ENCODE data around the gene BHLHE41.

The BHLHE41 gene

GRCh38 chr12:26133521-26133920 lies 8.7 kb upstream of the BHLHE41 start:
- DNase-seq, result no peak

DNA sequence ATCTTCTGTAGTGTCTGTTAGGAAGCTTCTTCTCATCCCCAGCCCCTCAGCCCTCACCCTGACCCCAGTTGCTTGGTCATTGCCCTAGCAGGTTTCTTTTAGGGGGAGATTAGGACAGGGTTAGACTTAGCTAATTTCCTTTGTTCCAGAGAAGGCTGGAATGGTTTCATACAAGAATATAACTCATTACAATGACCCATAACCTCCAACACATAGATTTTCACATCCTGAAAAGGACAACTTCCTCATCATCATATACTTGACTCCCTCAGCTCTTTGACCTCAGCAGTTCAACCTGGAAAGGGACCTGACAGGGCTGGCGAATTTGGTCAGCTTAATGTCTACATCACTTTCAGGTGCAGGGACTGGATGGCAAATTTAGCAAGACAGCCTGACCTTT lies 8.0 kb upstream of the BHLHE41 start:
- DNase-seq, result no peak

- no peak for DNase-seq
These were observed 7.1 kb upstream of the BHLHE41 start for GRCh38 chr12:26131936-26132335.

DNA sequence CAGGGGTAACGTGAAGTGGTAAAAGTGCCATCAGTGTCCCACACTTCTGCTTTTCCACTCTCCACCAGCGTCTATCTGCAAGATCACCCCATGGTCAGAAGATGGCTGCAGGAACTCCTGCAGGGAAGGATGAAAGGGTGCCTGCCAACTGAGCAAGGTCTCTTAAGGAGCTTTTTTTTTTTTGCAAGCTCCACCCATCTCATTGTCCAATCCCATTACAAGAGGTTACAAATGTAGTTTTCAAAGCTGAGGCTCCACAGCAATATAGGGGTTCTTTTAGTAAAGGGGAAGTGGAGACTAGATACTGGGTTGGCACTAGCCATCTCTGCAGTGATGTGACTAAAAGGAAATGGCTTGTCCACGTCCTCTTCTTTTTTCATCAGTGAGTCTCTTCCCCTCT lies 5.9 kb upstream of the BHLHE41 start:
- no peak for DNase-seq

- no peak for DNase-seq
These were observed 3.3 kb upstream of the BHLHE41 start for GRCh38 chr12:26128168-26128567.

DNA sequence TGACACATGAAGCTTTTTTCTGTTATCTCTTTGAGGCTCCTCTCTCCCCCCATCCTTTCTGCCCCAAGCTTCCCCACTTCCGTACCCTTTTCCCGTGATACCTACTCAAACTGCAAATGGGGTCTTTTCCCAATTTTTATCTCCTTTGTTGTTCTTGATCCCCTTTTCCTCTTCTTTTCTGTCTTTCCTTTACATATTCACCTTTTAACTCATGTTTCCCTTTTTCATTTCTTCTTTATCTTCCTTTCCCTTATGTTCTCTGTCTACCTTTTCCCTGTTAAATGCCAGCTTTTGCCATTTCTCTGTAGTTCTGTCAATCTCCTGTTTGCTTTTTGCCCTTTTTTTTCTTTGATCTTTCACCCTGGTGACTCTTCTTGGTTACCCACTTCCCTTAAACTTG lies 2.6 kb upstream of the BHLHE41 start:
- DNase-seq, result no peak

DNA sequence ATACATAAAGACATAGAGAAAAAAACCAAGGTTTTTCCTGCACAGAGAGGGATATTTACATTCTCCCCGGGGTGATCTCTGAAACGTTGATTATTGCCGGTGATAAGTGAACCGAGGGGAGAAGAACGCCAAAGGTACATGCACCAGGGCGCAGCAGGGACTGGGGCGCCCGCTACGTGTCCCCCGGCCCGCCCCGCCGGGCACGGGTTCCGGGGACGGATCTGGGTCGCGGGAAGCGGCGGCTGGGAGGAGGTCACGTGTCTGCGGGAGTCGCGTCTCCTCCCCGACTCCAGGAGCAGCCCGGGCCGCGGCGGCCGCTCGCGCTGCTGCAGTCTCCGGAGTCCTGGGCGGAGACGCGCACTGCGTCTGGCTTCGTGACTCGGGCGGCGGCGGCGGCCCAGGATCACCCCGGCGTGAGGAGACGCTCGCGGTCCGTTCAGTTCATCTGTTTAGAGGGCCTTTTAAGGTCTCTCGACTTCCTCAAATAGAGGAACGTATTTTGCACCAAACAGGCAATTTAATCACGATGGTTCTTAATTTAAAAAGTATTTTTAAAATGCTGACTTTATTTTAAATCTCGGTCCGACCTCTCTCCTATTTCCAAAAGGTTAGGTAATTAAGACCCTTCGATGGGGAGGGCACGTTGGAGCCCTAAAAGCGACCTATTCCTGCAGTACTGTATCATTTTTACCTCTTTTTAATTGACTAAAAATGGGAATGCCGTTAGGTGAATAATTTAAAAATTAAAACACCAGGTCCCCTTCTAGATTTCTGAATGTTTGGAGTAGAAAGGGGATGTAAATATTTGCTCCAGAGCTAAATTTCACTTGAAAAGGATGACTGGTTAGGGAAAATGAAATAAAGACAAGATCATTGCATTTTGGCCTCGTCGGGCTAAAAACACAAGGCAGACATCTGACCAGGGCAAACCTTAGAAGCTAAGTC lies 1.8 kb upstream of the BHLHE41 start:
- DNase-seq, result peak; percentile 87

DNA sequence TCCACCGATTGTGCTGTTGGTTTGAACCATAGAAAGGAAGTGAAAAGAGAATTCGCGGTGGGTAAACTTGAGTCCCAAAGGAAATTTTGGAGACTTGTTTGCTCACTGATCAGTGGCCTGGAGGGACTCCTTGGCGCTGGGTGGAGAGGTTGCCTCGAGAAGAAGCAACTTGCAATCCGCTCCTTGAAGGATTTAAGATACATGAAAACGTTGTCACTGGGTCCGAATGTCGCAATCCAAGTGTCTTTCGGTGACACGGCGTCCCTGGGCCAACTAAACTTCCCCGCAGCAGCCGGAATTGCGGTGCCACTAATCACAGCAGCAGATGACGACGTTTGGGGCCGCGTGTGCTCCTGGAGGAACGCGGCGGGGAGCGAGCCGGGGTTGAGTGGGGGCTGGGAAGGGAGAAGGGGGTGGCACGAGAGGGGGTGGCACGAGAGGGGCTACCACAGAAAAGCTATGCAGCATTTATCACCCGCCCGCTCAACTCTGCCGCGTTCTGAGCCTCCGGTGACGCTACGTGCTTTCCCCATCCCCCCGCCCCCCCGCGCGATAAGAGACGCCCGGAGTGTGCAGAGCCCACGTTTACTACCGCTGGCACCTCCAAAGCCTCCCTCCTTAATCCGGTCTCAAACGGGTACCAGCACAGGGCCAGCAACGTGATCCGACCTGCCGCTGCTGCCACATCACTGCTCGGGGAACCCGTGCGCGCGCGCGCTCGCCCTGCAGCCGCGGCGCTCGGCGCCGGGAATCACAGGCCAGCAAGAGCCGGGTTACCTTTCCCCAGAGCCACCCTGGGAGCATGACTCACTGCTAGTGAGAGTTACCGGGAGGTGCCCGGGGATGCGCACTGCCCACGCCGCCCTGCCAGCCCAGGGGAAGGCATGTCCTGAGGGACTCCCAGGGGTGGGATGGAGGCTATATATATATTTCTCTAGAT lies 833 bp upstream of the BHLHE41 start:
- peak; percentile 74 for DNase-seq

- DNase-seq, result no peak
These were observed 1.3 kb downstream of the BHLHE41 start for GRCh38 chr12:26123482-26123980.

GRCh38 chr12:26122681-26123481 lies 2.0 kb downstream of the BHLHE41 start:
- DNase-seq, result peak; percentile 70

GRCh38 chr12:26122061-26122680 lies 2.7 kb downstream of the BHLHE41 start:
- DNase-seq, result peak; percentile 48

DNA sequence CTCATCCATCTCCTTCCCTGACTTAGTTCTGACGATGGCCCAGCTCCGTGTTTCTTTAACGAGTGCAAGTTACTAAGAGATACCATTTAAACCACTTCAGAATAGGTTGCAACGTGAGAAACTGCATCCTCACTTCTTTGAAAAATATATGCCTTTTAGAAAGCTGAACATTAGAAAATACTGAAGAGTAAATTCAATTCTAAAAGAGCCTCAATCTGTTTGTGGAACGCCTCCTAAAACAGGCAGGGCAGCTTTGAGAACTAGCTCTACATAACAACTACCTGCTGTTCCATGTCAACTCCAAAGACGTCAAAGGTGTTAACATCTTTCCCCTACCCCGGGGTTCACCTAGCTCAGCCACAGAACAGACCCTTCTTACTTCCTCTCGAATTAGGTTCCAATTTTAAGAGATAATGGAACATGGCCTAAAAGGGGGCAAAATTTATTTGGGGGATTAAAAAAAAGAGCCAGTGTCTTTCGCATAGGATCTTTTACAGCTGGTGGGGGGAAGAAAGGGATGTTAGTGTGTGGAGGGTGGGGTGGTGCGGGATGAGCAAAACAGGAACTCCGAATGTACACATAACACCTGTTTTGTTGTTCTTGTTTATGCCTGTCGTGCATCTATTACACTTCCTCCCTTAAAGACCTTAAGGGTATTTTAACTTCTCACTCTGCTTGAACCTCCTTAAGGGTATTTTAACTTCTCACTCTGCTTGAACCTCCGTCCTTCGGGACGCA lies 3.3 kb downstream of the BHLHE41 start:
- DNase-seq, result no peak

DNA sequence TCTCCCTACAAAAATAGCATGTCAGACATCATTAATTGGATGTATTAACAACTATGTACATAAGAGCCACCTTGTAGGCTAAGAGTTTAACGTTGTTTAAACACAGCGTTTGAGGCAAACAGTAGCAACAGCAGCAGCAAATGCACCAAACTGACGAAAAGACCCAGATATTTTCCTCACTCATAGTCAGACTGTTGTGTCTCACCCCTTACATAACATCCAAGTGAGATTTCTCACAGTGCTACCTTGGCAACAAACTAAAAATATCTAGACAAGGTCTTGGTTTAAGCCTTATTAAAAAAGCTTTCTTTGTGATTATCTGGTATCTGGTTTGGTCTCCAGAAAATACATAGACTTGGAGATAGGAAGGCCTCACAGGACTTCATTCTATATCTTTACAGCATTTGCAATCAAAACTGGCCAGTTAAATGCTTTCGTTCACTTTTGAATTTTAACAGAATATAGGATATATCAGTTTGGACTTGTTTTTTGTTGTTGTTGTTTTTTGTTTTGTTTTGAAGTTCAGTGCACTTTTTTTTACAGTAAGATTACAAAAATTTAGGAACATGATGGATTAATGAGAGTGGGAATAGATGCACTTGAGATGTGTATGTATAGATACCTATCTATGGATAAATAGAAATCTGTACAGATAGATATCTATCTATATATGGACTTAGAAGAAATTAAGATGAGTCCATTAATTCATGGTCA lies 4.1 kb downstream of the BHLHE41 start:
- no peak for DNase-seq

- DNase-seq, result no peak
These were observed 5.3 kb downstream of the BHLHE41 start for GRCh38 chr12:26119391-26119989.

GRCh38 chr12:26118308-26118707 lies 6.5 kb downstream of the BHLHE41 start:
- DNase-seq, result no peak

- no peak for DNase-seq
These were observed 7.8 kb downstream of the BHLHE41 start for GRCh38 chr12:26116829-26117715.

DNA sequence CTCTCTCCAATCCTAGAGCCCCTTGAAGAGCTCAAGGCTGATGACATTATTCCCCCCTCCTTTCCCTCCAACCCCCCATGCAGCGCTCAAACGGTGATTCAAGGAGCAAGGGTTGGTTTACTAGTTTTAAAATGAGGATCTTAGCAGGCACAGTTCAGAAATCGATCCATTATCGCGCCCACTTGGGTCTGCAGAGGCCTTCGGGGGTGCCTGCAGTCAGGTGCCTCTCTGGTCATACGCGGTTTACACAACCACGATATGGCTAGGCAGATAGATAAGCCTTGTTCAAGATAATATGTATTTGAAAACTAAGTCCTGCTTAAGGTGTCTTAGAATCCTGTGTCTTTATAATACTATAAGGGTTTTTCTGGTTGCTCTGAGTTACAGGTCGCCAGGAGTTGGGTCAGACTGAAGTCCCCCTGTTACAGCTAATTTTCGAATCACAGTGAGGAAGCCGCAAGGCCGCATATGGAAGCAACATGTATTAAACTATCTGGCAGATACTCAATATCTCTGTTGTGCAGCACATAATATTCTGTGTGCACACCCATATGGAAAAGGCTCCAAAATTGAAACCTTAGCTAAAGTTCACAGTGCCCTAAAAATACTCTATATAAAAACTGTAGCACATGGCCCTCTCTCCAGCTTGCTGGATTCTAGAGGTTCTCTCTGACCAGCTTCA lies 10.0 kb downstream of the BHLHE41 start:
- DNase-seq, result no peak
